NCI-H774 (cell line): ENCODE results near the gene PCDHGA1.
"Not testable (repeated sequence)": the region's sequence is repeated elsewhere in the genome, so short reads cannot be mapped to it uniquely, and the experiment has no call there.

Experiments used
- DNase-seq: peaks from one replicate; lab custom pipeline; 2025; lab: John Stamatoyannopoulos, UW

The PCDHGA1 gene

GRCh38 chr5:141412854-141413539 lies 82.7 kb downstream of the PCDHGA1 start, which contains the start of gene PCDHGA10:
TSS of gene PCDHGA10 (plus strand) at chr5:141412987. CDS start at chr5:141413176, 189 bp downstream.
- no peak for DNase-seq

GRCh38 chr5:141413540-141414069 lies 83.3 kb downstream of the PCDHGA1 start:
- DNase-seq, result no peak

DNA sequence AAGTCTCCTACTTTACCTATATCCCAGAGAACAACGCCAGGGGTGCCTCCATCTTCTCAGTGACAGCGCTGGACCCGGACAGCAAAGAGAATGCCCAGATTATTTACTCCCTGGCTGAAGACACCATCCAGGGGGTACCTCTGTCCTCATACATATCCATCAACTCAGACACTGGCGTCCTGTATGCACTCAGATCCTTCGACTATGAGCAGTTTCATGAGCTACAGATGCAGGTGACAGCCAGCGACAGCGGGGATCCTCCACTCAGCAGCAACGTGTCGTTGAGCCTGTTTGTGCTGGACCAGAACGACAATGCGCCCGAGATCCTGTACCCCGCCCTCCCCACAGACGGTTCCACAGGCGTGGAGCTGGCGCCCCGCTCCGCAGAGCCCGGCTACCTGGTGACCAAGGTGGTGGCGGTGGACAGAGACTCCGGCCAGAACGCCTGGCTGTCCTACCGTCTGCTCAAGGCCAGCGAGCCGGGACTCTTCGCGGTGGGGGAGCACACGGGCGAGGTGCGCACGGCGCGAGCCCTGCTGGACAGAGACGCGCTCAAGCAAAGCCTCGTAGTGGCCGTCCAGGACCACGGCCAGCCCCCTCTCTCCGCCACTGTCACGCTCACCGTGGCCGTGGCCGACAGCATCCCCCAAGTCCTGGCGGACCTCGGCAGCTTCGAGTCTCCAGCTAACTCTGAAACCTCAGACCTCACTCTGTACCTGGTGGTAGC lies 84.4 kb downstream of the PCDHGA1 start:
- not testable (repeated sequence) for DNase-seq

- DNase-seq, result not testable (repeated sequence)
Measured at GRCh38 chr5:141415275-141415618, 84.9 kb downstream of the PCDHGA1 start.

DNA sequence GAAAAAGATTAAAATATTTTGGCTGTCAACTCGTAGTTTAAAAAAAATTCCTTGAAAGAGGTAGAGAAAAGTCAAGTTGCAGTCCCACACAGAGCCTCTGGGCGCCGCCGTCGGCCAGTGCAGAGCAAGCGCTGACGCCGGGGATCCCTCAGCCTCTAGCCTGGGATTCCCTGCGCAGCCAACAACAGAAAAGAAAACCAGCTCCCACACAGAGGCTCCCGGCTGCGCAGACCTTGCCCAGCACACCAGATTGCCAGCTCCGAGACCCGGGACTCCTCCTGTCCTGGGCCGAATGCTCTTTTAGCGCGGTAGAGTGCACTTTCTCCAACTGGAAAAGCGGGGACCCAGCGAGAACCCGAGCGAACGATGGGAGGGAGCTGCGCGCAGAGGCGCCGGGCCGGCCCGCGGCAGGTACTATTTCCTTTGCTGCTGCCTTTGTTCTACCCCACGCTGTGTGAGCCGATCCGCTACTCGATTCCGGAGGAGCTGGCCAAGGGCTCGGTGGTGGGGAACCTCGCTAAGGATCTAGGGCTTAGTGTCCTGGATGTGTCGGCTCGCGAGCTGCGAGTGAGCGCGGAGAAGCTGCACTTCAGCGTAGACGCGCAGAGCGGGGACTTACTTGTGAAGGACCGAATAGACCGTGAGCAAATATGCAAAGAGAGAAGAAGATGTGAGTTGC lies 87.3 kb downstream of the PCDHGA1 start, which contains the start of gene PCDHGB7:
Gene PCDHGB7 (plus strand): TSS at position 184 of the 679 bp plus-strand sequence. CDS start 183 bp downstream, at position 367.
- DNase-seq, result peak; percentile 63

DNA sequence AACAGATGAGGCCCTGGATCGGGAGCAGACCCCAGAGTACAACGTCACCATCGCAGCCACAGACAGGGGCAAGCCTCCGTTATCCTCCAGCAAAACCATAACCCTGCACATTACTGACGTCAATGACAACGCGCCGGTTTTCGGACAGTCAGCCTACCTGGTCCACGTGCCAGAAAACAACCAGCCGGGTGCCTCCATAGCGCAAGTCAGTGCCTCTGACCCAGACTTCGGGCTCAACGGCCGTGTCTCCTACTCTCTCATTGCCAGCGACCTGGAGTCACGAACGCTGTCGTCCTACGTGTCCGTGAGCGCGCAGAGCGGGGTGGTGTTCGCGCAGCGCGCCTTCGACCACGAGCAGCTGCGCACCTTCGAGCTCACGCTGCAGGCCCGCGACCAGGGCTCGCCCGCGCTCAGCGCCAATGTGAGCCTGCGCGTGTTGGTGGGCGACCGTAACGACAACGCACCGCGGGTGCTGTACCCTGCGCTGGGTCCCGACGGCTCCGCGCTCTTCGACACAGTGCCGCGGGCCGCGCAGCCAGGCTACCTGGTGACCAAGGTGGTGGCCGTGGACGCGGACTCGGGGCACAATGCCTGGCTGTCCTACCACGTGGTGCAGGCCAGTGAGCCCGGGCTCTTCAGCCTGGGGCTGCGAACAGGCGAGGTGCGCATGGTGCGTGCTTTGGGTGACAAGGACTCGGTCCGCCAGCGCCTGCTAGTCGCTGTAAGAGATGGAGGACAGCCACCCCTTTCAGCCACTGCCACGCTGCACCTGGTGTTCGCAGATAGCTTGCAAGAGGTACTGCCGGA lies 89.0 kb downstream of the PCDHGA1 start:
- no peak for DNase-seq

DNA sequence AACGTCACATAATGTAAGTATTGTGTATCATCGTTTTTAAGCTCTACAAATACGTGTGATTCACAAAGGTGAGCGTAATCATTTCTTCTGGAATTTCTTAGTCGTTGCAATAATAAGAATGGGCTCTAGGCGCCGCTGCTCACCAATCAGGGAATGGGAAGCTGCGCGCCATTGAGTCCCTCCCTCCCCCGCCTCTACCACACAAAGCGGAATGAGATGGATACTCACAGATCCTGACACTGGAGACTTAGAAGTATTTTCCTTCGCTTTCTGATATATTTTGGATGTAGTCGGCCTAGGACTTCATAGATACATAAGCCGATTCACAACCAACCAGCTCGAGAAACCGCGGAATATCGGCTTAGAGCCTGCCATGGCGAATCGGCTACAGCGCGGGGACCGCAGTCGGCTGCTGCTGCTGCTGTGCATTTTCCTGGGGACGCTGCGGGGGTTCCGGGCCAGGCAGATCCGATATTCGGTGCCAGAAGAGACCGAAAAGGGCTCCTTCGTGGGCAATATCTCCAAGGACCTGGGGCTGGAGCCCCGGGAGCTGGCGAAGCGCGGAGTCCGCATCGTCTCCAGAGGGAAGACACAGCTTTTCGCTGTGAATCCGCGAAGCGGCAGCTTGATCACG lies 90.7 kb downstream of the PCDHGA1 start, which contains the start of gene PCDHGA11:
Gene PCDHGA11 (plus strand): TSS at position 197 of the 634 bp plus-strand sequence. CDS start 177 bp downstream, at position 374.
- no peak for DNase-seq

GRCh38 chr5:141421489-141421855 lies 91.2 kb downstream of the PCDHGA1 start:
- no peak for DNase-seq

- no peak for DNase-seq
Measured at GRCh38 chr5:141422742-141423291, 92.5 kb downstream of the PCDHGA1 start.

GRCh38 chr5:141427783-141428426 lies 97.6 kb downstream of the PCDHGA1 start:
- no peak for DNase-seq

DNA sequence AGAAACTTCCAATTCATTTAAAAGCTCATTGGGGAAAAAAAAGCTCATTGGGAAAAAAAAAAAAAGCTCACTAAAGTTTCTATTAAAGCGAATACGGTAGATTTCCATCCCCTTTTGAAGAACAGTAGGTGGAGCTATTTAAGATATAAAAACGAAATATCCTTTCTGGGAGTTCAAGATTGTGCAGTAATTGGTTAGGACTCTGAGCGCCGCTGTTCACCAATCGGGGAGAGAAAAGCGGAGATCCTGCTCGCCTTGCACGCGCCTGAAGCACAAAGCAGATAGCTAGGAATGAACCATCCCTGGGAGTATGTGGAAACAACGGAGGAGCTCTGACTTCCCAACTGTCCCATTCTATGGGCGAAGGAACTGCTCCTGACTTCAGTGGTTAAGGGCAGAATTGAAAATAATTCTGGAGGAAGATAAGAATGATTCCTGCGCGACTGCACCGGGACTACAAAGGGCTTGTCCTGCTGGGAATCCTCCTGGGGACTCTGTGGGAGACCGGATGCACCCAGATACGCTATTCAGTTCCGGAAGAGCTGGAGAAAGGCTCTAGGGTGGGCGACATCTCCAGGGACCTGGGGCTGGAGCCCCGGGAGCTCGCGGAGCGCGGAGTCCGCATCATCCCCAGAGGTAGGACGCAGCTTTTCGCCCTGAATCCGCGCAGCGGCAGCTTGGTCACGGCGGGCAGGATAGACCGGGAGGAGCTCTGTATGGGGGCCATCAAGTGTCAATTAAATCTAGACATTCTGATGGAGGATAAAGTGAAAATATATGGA lies 100.2 kb downstream of the PCDHGA1 start, which contains the start of gene PCDHGA12:
Gene PCDHGA12 (plus strand): TSS at position 176 of the 782 bp plus-strand sequence. CDS start 253 bp downstream, at position 429.
- DNase-seq, result no peak

- no peak for DNase-seq
Measured at GRCh38 chr5:141431286-141431685, 101.0 kb downstream of the PCDHGA1 start.

DNA sequence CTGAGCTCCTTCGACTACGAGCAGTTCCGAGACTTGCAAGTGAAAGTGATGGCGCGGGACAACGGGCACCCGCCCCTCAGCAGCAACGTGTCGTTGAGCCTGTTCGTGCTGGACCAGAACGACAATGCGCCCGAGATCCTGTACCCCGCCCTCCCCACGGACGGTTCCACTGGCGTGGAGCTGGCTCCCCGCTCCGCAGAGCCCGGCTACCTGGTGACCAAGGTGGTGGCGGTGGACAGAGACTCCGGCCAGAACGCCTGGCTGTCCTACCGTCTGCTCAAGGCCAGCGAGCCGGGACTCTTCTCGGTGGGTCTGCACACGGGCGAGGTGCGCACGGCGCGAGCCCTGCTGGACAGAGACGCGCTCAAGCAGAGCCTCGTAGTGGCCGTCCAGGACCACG lies 102.0 kb downstream of the PCDHGA1 start:
- DNase-seq, result not testable (repeated sequence)

GRCh38 chr5:141432726-141433125 lies 102.4 kb downstream of the PCDHGA1 start:
- not testable (repeated sequence) for DNase-seq

DNA sequence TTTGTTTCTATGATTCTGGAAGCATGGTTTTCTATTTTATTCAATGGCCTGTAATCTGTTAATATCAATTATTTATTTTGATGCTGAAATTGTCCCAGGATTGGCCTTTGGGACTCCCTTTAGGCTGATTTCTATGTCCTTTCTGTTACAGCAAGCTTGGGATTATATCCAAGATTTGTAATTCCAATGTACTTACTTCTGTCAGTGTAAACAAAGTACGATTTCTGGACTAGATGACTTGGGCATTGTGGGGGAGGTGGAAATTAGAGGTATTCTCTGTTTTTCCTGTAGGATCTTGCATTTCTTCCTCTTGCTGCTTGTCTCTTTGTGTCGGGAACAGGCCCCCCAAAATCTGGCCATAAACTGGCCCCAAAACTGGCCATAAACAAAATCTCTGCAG lies 103.7 kb downstream of the PCDHGA1 start:
- no peak for DNase-seq

GRCh38 chr5:141437221-141437620 lies 106.9 kb downstream of the PCDHGA1 start:
- DNase-seq, result no peak

- no peak for DNase-seq
Measured at GRCh38 chr5:141439411-141440141, 109.3 kb downstream of the PCDHGA1 start.

GRCh38 chr5:141440341-141440740 lies 110.0 kb downstream of the PCDHGA1 start:
- no peak for DNase-seq
